GM19035 (cell line): ENCODE measurements around the gene HARS2.
A peak's percentile ranks its signal among the peaks of the same experiment; 100 is the strongest.
"Not testable (repeated sequence)": the region's sequence is repeated elsewhere in the genome, so short reads cannot be mapped to it uniquely, and the experiment has no call there.

Source experiments
- ATAC-seq: cut with Tn5 transposase; IDR thresholded peaks from one replicate; pipeline ENCODE4 v1.9.1; 2021; ENCODE audit not compliant: unreplicated experiment

HARS2 gene

GRCh38 chr5:140700177-140701144 is 9.2 kb downstream of the HARS2 start, which contains the start of gene ZMAT2:
TSS of gene ZMAT2 (plus strand) at chr5:140700447. CDS start at chr5:140700461, 14 bp downstream.
- ATAC-seq: peak; percentile 97

- ATAC-seq: no peak
Observed at GRCh38 chr5:140707812-140708211, 16.6 kb downstream of the HARS2 start.

- ATAC-seq: not testable (repeated sequence)
Observed at GRCh38 chr5:140708787-140709186, 17.5 kb downstream of the HARS2 start.

DNA sequence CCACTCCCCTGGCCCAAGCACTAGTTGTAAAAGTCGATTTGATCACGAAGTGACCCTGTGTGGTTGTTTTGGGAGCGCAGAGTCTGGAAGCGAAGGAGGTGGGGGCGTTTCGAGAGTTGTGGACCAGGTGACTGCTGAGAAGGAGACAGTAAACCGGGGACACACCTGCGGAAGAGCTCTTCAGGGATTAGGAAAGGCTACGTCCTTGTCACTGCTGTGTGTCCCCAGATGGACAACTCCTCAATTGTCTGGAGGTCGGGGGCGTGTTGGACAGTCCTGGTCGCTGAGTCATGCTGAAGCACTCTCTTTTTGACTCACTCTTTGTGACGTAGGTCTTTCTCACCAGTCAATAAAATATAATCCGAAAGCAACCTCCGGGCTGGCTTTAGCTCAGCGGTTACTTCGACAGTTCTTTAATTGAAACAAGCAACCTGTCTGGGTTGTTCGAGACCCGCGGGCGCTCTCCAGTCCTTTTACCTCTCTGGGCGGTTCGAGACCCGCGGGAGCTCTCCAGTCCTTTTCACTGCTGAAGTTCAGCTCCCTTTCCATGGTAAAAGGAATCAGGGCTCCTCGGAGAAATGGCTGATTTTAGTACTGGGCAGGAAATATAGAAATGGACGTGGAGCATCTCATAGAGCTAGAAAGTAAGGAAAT is 19.8 kb downstream of the HARS2 start:
- peak; percentile 91 for ATAC-seq

- no peak for ATAC-seq
Observed at GRCh38 chr5:140711794-140712193, 20.5 kb downstream of the HARS2 start.

DNA sequence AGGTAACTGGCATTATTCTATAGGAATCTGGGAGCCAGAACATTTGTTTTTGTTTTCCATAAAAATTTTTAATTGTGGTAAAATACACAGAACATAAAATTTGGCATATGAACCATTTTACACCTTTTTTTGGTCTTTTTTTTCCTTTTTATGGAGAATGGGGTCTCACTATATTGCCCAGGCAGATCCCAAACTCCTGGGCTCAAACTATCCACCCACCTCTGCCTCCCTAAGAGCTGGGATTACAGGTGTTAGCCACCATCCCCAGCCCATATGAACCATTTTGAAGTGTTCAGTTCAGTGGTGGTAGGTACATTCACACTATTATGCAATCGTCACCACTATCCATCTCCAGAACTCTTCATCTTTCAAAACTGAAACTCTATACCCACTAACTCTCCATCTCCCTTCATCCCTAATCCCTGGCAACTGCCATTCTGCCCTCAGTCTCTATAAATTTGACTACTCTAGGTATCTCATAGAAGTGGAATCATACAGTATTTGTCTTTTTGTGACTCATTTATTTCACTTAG is 22.4 kb downstream of the HARS2 start:
- ATAC-seq: no peak

- not testable (repeated sequence) for ATAC-seq
Observed at GRCh38 chr5:140716238-140716637, 25.0 kb downstream of the HARS2 start.

DNA sequence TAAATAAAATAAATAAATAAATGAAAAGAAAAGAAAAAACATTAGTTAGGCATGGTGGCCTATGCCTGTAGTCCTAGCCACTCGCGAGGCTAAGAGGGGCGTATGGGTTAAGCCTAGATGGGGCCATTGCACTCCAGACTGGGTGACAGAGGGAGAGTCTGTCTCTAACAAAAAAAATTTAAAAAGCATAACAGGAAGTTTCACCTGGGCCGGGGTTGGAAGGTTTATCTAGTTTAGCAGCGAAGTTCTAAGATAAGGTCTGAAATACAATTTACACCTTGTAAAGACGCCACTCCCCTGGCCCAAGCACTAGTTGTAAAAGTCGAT is 27.0 kb downstream of the HARS2 start:
- no peak for ATAC-seq

DNA sequence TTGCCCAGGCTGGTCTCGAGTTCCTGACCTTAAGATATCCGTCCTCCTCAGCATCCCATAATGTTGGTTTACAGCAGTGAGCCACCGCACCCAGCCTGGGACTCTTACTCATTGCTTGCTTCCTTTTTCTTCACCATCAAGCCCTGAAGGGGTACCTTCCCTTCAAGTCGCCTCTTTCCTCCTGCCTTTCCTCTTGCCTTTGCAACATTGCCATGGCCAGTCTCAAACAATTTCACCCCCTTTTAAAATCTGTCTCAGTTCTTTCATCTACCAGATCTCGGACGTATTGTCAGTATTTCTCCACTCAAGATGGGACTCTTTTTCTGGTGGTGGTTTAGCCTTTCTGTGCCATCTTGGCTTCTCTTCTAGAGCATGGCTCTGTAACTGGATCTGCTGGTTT is 29.5 kb downstream of the HARS2 start:
- not testable (repeated sequence) for ATAC-seq

DNA sequence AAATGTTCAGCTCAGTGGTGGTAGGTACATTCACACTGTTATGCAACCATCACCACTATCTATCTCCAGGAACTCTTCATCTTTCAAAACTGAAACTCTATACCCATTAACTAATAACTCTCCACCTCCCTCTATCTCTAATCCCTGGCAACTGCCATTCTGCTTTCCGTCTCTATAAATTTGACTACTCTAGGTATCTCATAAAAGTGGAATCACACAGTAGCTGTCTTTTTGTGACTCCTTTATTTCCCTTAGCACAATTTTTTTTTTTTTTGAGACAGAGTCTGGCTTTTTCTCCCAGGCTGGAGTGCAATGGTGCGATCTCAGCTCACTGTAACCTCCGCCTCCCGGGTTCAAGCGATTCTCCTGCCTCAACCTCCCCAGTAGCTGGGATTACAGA is 30.1 kb downstream of the HARS2 start:
- not testable (repeated sequence) for ATAC-seq

DNA sequence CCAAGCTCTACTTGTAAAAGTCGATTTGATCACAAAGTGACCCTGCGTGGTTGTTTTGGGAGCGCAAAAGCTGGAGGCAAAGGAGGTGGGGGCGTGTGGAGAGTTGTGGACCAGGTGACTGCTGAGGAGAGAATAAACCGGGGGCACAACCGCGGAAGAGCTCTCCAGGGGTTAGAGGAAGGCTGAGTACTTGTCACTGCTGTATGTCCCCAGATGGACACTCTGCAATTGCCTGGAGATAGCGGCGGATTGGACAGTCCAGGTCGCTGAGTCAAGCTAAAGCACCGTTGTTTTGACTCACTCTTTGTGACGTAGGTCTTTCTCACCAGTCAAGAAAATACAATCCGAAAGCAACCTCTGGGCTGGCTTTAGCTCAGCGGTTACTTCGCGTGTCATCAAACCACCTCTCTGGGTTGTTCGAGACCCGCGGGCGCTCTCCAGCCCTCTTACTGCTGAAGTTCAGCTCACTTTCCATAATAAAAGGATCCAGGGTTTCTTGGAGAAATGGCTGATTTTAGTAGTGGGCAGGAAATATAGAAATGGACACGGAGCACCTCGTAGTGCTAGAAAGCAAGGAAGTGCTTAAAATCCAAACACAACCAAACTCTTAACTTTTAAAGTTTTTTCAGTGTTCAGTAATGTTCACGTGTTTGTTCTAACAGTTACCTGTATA is 34.7 kb downstream of the HARS2 start:
- peak; percentile 91 for ATAC-seq

DNA sequence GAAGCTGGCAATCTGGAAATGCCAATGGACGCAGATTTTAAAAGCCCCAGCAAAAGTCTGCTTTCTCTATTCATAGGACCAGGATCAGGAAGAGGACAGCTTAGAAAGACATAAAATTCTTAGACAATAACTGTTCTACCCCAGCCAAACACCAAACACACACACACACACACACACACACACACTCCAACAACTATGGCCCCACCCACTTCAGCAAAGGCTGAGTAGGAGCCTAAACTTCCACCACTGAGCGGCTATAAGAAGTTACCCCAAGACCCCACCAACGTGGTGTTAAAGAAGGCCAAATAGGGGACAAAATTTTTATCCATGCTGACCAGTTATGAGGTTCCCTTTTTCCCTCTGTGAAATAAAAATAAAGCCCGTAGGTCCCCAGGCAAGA is 41.8 kb downstream of the HARS2 start:
- ATAC-seq: no peak

DNA sequence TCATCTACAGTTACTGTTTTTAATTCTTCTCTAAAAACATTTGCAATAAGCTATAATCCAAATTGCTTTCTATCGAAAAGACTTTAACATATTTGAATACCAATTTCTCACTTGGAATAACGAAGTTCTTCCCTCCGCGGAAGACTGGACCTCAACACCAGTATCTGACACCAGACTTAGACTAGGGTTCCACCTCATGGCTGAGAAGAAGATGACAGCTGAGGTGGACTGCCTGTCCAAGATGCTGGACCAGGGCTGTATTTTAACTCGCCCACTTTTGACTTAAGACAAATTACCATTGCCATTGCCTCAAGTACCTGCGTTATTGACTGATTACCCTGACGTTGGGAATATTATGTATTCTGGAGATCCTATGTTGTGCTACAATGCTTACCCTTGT is 43.1 kb downstream of the HARS2 start:
- no peak for ATAC-seq

DNA sequence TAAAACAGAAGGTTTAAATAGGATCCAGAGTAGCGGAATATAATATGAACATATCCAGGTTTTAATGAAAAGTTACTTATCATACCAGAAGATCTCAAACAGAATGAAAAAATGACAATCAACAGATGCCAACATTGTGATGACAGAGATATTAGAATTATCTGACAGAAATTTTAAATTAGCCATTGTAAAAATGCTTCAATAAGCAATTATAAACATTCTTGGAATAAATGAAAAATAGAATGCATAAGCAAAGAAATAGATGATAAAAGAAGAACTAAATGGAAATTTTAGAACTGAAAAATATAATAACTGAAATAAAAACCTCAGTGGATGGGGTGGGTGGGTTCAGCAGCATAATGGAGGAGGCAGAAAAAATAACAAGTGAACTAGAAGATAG is 46.2 kb downstream of the HARS2 start:
- ATAC-seq: no peak

DNA sequence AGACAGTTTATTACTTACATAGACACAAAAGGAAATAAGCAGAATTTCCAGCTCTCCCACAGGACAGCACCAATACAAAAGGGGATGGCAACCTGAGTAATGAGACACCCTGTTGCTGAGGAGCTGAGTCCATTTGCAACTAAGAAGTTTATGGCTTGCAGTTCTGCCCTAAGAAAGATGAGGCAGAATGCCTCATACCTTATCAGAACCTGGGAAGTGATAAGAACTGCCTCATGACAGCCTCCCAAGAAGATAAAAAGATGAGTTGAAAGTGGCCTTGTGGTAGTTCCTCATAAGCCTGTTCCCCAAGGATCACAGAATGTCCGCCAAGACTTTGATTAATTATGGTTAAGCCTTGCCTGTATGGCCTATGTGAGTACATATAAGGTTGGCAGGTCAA is 50.7 kb downstream of the HARS2 start:
- no peak for ATAC-seq
